Measurements from ENCODE around the gene RIC8B. TPM values are rescaled to one million over a fixed set of nuclear protein-coding genes. Genes with fewer than 3 reads are reported as not detected.

The RIC8B gene
- polyA plus RNA-seq, 1 donor (not counting 4 experiments of a cell fraction or from before 2014, with no cell fraction given), result 6.8 TPM

DNA sequence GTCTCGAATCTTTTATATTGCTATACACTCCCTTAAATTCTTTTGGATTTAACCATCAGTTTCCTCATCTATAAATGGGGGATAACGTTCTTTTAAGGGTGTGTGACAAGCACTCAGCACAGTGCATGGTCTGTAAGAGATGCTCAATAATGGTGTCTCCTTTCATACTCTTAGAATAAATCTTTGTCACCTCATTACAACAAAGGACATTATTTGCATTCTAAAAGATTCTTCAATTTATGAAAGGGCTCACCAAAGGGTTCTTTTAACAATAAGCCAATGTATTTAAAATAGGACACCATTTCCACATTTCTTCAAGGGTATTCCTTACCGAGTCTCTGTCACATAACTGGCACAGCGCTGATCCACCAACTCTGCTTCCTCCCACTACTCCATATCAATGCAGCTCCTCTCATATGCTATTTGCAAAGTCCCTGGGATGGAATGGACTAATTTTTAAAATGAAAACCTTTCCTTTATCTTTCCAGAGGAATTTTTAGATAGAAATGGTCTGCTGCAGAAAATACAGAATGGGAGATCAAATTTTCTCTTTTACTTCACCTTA lies 29.2 kb upstream of the RIC8B start:
- Histone ChIP-seq H3K4me1 (ENCODE audit: control insufficient read depth, extremely low read depth, insufficient read depth, low read length) (no peaks in the 10 kb centered on the region), H3K27me3 (ENCODE audit: control insufficient read depth, extremely low read depth, insufficient read depth, low read length) (peaks cover 9% of the 10 kb centered on the region), H3K9ac (ENCODE audit: control insufficient read depth, extremely low read depth, insufficient read depth, low read length) (no peak overlapping the region), H3K4me3 (ENCODE audit: control insufficient read depth in 2 of 3, extremely low read depth in 1 of 3, insufficient read depth in 2 of 3, low read depth in 1 of 3, low read length in 3 of 3) (no peak overlapping the region), H2AFZ (ENCODE audit: control insufficient read depth, low read length) (no peak overlapping the region), H4K20me1 (ENCODE audit: control insufficient read depth, extremely low read depth, insufficient read depth, low read length) (no peaks in the 10 kb centered on the region), H3K79me2 (ENCODE audit: control insufficient read depth, insufficient read depth, low read length) (no peaks in the 10 kb centered on the region), H3K9me3 (ENCODE audit: control insufficient read depth, low read depth, low read length) (no peaks in the 10 kb centered on the region), H3K36me3 (ENCODE audit: control insufficient read depth in 2 of 2, extremely low read depth in 1 of 2, insufficient read depth in 2 of 2, low read length in 2 of 2) (no peaks in the 10 kb centered on the region), H3K4me2 (ENCODE audit: control insufficient read depth, extremely low read depth, insufficient read depth, low read depth, low read length) (no peak overlapping the region), H3K9me1 (ENCODE audit: control insufficient read depth, extremely low read depth, insufficient read depth, low read length) (no peaks in the 10 kb centered on the region), H3K27ac (ENCODE audit: control insufficient read depth, insufficient read depth, low read length) (no peak overlapping the region)
- TF ChIP-seq EZH2 (IDR thresholded peaks at IDR 0.05; ENCODE audit: low read length), result no peak
- FAIRE-seq (no peak), DNase-seq (ENCODE audit: low read depth, low spot score) (no peak)
- dilution Hi-C loops (cut with MboI; ENCODE audit: extremely low pct_ligation_motif_present, low sequenced_read_pairs), result no loop called here

- dilution Hi-C loops (cut with MboI; ENCODE audit: extremely low pct_ligation_motif_present, low sequenced_read_pairs), result no loop called here
- H3K4me2 ChIP-seq (ENCODE audit: control insufficient read depth, extremely low read depth, insufficient read depth, low read depth, low read length), result no peak overlapping the region
- TF ChIP-seq, protein P1, sequence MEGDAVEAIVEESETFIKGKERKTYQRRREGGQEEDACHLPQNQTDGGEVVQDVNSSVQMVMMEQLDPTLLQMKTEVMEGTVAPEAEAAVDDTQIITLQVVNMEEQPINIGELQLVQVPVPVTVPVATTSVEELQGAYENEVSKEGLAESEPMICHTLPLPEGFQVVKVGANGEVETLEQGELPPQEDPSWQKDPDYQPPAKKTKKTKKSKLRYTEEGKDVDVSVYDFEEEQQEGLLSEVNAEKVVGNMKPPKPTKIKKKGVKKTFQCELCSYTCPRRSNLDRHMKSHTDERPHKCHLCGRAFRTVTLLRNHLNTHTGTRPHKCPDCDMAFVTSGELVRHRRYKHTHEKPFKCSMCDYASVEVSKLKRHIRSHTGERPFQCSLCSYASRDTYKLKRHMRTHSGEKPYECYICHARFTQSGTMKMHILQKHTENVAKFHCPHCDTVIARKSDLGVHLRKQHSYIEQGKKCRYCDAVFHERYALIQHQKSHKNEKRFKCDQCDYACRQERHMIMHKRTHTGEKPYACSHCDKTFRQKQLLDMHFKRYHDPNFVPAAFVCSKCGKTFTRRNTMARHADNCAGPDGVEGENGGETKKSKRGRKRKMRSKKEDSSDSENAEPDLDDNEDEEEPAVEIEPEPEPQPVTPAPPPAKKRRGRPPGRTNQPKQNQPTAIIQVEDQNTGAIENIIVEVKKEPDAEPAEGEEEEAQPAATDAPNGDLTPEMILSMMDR (optimal IDR thresholded peaks at IDR 0.05 in 1 of 3, IDR thresholded peaks at IDR 0.05 in 1 of 3, conservative IDR thresholded peaks at IDR 0.05 in 1 of 3; ENCODE audit: extremely low read depth in 1 of 3, insufficient read depth in 2 of 3, low read length in 3 of 3), result no peak
- no peak for TF ChIP-seq EZH2 (IDR thresholded peaks at IDR 0.05; ENCODE audit: low read length)
- no peak for DNase-seq (ENCODE audit: low read depth, low spot score)
- H3K4me3 ChIP-seq (ENCODE audit: control insufficient read depth in 2 of 3, extremely low read depth in 1 of 3, insufficient read depth in 2 of 3, low read depth in 1 of 3, low read length in 3 of 3), result no peak overlapping the region
- H3K79me2 ChIP-seq (ENCODE audit: control insufficient read depth, insufficient read depth, low read length), result no peaks in the 10 kb centered on the region
- H3K36me3 ChIP-seq (ENCODE audit: control insufficient read depth in 2 of 2, extremely low read depth in 1 of 2, insufficient read depth in 2 of 2, low read length in 2 of 2), result no peaks in the 10 kb centered on the region
- no peak overlapping the region for H3K27ac ChIP-seq (ENCODE audit: control insufficient read depth, insufficient read depth, low read length)
- no peaks in the 10 kb centered on the region for H3K9me3 ChIP-seq (ENCODE audit: control insufficient read depth, low read depth, low read length)
- H3K4me1 ChIP-seq (ENCODE audit: control insufficient read depth, extremely low read depth, insufficient read depth, low read length), result no peaks in the 10 kb centered on the region
- H3K9ac ChIP-seq (ENCODE audit: control insufficient read depth, extremely low read depth, insufficient read depth, low read length), result no peak overlapping the region
- no peaks in the 10 kb centered on the region for H3K9me1 ChIP-seq (ENCODE audit: control insufficient read depth, extremely low read depth, insufficient read depth, low read length)
- no peak overlapping the region for H2AFZ ChIP-seq (ENCODE audit: control insufficient read depth, low read length)
- FAIRE-seq, result no peak
- peaks cover 6% of the 10 kb centered on the region for H3K27me3 ChIP-seq (ENCODE audit: control insufficient read depth, extremely low read depth, insufficient read depth, low read length)
- no peaks in the 10 kb centered on the region for H4K20me1 ChIP-seq (ENCODE audit: control insufficient read depth, extremely low read depth, insufficient read depth, low read length)
Observed at GRCh38 chr12:106747973-106748436, 26.5 kb upstream of the RIC8B start.

DNA sequence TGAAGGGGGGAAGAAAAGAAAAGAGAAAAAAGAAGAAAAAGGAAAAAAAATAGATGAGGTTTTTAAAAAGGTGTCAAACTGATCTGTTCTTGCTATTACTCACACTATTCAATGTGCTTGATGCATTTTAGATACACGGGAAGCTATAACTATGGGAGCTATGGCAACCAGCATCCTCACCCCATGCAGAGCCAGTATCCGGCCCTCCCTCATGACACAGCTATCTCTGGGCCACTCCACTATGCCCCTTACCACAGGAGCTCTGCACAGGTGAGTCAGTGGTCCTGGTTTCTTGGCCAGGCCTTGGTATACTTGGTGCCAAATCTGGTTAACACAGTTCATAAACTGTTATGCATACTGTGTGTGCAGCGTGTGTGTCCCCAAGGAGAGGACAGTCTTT lies 24.0 kb upstream of the RIC8B start:
- Histone ChIP-seq H3K9ac (ENCODE audit: control insufficient read depth, extremely low read depth, insufficient read depth, low read length) (no peak overlapping the region), H3K4me2 (ENCODE audit: control insufficient read depth, extremely low read depth, insufficient read depth, low read depth, low read length) (no peak overlapping the region), H3K27ac (ENCODE audit: control insufficient read depth, insufficient read depth, low read length) (no peak overlapping the region), H3K79me2 (ENCODE audit: control insufficient read depth, insufficient read depth, low read length) (no peaks in the 10 kb centered on the region), H3K9me3 (ENCODE audit: control insufficient read depth, low read depth, low read length) (no peaks in the 10 kb centered on the region), H3K9me1 (ENCODE audit: control insufficient read depth, extremely low read depth, insufficient read depth, low read length) (no peaks in the 10 kb centered on the region), H3K27me3 (ENCODE audit: control insufficient read depth, extremely low read depth, insufficient read depth, low read length) (no peaks in the 10 kb centered on the region), H3K4me3 (ENCODE audit: control insufficient read depth in 2 of 3, extremely low read depth in 1 of 3, insufficient read depth in 2 of 3, low read depth in 1 of 3, low read length in 3 of 3) (no peak overlapping the region), H2AFZ (ENCODE audit: control insufficient read depth, low read length) (no peak overlapping the region), H3K4me1 (ENCODE audit: control insufficient read depth, extremely low read depth, insufficient read depth, low read length) (no peaks in the 10 kb centered on the region), H4K20me1 (ENCODE audit: control insufficient read depth, extremely low read depth, insufficient read depth, low read length) (no peaks in the 10 kb centered on the region), H3K36me3 (ENCODE audit: control insufficient read depth in 2 of 2, extremely low read depth in 1 of 2, insufficient read depth in 2 of 2, low read length in 2 of 2) (no peaks in the 10 kb centered on the region)
- TF ChIP-seq, protein P1 (optimal IDR thresholded peaks at IDR 0.05 in 1 of 3, IDR thresholded peaks at IDR 0.05 in 1 of 3, conservative IDR thresholded peaks at IDR 0.05 in 1 of 3; ENCODE audit: extremely low read depth in 1 of 3, insufficient read depth in 2 of 3, low read length in 3 of 3), result no peak
- no peak for TF ChIP-seq EZH2 (IDR thresholded peaks at IDR 0.05; ENCODE audit: low read length)
- FAIRE-seq (no peak), DNase-seq (ENCODE audit: low read depth, low spot score) (no peak)
- dilution Hi-C loops (cut with MboI; ENCODE audit: extremely low pct_ligation_motif_present, low sequenced_read_pairs), result no loop called here

All from keratinocyte (primary cell).